Trophoblast cell (in vitro differentiated cells and primary cell): ENCODE measurements around the gene TDRD12.
"Not testable (repeated sequence)": the region's sequence is repeated elsewhere in the genome, so short reads cannot be mapped to it uniquely, and the experiment has no call there.

Source experiments
- DNase-seq, 2 donors: peaks; one replicate each; pipeline ENCODE4 v3.0.0-alpha.2; 2016
- H2AFZ ChIP-seq: 2 replicates; pipeline ENCODE4 v1.6.1; 2013; ENCODE audit warnings: low read length, moderate library complexity, mild to moderate bottlenecking; ENCODE audit not compliant: insufficient read depth, poor library complexity
- H2AK5ac ChIP-seq: 2 replicates; pipeline ENCODE4 v1.6.1; 2013; ENCODE audit warnings: mild to moderate bottlenecking, low read length
- H2BK120ac ChIP-seq: 2 replicates; pipeline ENCODE4 v1.6.1; 2013; ENCODE audit warnings: low read length, mild to moderate bottlenecking, moderate library complexity; ENCODE audit not compliant: insufficient read depth, poor library complexity
- H2BK12ac ChIP-seq: 2 replicates; pipeline ENCODE4 v1.6.1; 2013; ENCODE audit warnings: mild to moderate bottlenecking, low read length, moderate library complexity
- H2BK5ac ChIP-seq: 2 replicates; pipeline ENCODE4 v1.6.1; 2013; ENCODE audit warnings: low read length, low read depth, moderate library complexity, mild to moderate bottlenecking; ENCODE audit not compliant: poor library complexity
- H3K14ac ChIP-seq: 2 replicates; pipeline ENCODE4 v1.6.1; 2013; ENCODE audit warnings: mild to moderate bottlenecking, low read length
- H3K18ac ChIP-seq: 2 replicates; pipeline ENCODE4 v1.6.1; 2013; ENCODE audit warnings: mild to moderate bottlenecking, low read length
- H3K23ac ChIP-seq: 2 replicates; pipeline ENCODE4 v1.6.1; 2013; ENCODE audit warnings: low read length
- H3K27ac ChIP-seq: 2 replicates; pipeline ENCODE4 v1.5.1; 2013; ENCODE audit warnings: low read depth, mild to moderate bottlenecking, inconsistent platforms, low read length, moderate library complexity
- H3K27me3 ChIP-seq: 2 replicates; pipeline ENCODE4 v1.6.1; 2013; ENCODE audit warnings: inconsistent platforms, mild to moderate bottlenecking, low read length, moderate library complexity; ENCODE audit not compliant: insufficient read depth
- H3K36me3 ChIP-seq, 2 experiments: 1 replicate in 1 of 2; 2 replicates in 1 of 2; pipeline ENCODE4 v1.6.1; 2013; ENCODE audit warnings: low read length in 2 of 2, mild to moderate bottlenecking in 2 of 2, moderate library complexity in 1 of 2; ENCODE audit not compliant: insufficient read depth in 2 of 2, control insufficient read depth in 1 of 2
- H3K4ac ChIP-seq: 2 replicates; pipeline ENCODE4 v1.6.1; 2013; ENCODE audit warnings: low read depth, mild to moderate bottlenecking, low read length, moderate library complexity
- H3K4me1 ChIP-seq, 2 experiments: 1 replicate in 1 of 2; 2 replicates in 1 of 2; pipeline ENCODE4 v1.6.1; 2013; ENCODE audit warnings: low read length in 2 of 2, mild to moderate bottlenecking in 2 of 2, moderate library complexity in 1 of 2; ENCODE audit not compliant: insufficient read depth in 2 of 2, control insufficient read depth in 1 of 2
- H3K4me2 ChIP-seq: 2 replicates; pipeline ENCODE4 v1.6.1; 2013; ENCODE audit warnings: inconsistent platforms, mild to moderate bottlenecking, low read length, moderate library complexity
- H3K4me3 ChIP-seq: 2 replicates; pipeline ENCODE4 v1.5.1; 2013; ENCODE audit warnings: mild to moderate bottlenecking, low read depth, low read length, inconsistent platforms
- H3K79me1 ChIP-seq: one replicate; pipeline ENCODE4 v1.6.1; 2013; ENCODE audit warnings: low read length
- H3K79me2 ChIP-seq: 2 replicates; pipeline ENCODE4 v1.6.1; 2013; ENCODE audit warnings: low read length, mild to moderate bottlenecking; ENCODE audit not compliant: control insufficient read depth, insufficient read depth, poor library complexity
- H3K9ac ChIP-seq: 2 replicates; pipeline ENCODE4 v1.6.1; 2013; ENCODE audit warnings: mild to moderate bottlenecking, low read length
- H3K9me3 ChIP-seq: 2 replicates; pipeline ENCODE4 v1.6.1; 2013; ENCODE audit warnings: low read depth, mild to moderate bottlenecking, control low read depth, inconsistent platforms, low read length; ENCODE audit not compliant: insufficient read depth
- H4K12ac ChIP-seq: 2 replicates; pipeline ENCODE4 v1.6.1; 2013; ENCODE audit warnings: low read depth, mild to moderate bottlenecking, low read length, moderate library complexity
- H4K8ac ChIP-seq: 2 replicates; pipeline ENCODE4 v1.6.1; 2013; ENCODE audit warnings: low read depth, mild to moderate bottlenecking, low read length, moderate library complexity
- H4K91ac ChIP-seq: one replicate; pipeline ENCODE4 v1.6.1; 2013; ENCODE audit warnings: low read depth, mild to moderate bottlenecking, low read length, moderate library complexity
- WGBS: extraction: QIAGEN DNeasy Blood & Tissue Kit; methylation state at CpG from one replicate; pipeline ENCODE4 v1.1.7; 2013; ENCODE audit warnings: missing lambda C conversion rate; ENCODE audit not compliant: insufficient read length, insufficient coverage; ENCODE audit errors: extremely low coverage; 5-methylcytosine and 5-hydroxymethylcytosine counted together

Gene TDRD12

GRCh38 chr19:32751066-32751465 lies 31.5 kb downstream of the TDRD12 start:
- no peak overlapping the region for H4K12ac ChIP-seq
- H4K8ac ChIP-seq = no peak overlapping the region
- H3K9me3 ChIP-seq = no peaks in the 10 kb centered on the region
- H3K14ac ChIP-seq = no peak overlapping the region
- no peak overlapping the region for H3K18ac ChIP-seq
- no peaks in the 10 kb centered on the region for H3K4me1 ChIP-seq
- H3K4me2 ChIP-seq = no peak overlapping the region
- no peak for DNase-seq
- H2AK5ac ChIP-seq = no peak overlapping the region
- H2BK5ac ChIP-seq = no peak overlapping the region
- H2AFZ ChIP-seq = no peak overlapping the region
- WGBS = no CpG with 5 or more reads among the region's 2 CpGs
- H3K4me3 ChIP-seq = no peak overlapping the region
- H3K27me3 ChIP-seq = no peaks in the 10 kb centered on the region
- H3K4ac ChIP-seq = no peak overlapping the region
- no peaks in the 10 kb centered on the region for H3K79me1 ChIP-seq
- no peaks in the 10 kb centered on the region for H3K36me3 ChIP-seq
- H3K79me2 ChIP-seq = no peaks in the 10 kb centered on the region
- no peak overlapping the region for H3K23ac ChIP-seq
- no peak overlapping the region for H3K9ac ChIP-seq
- no peak overlapping the region for H2BK120ac ChIP-seq
- H4K91ac ChIP-seq = no peak overlapping the region
- no peak overlapping the region for H3K27ac ChIP-seq
- no peak overlapping the region for H2BK12ac ChIP-seq

- Histone ChIP-seq H3K27me3 (no peaks in the 10 kb centered on the region), H3K9me3 (peaks cover 3% of the 10 kb centered on the region), H4K8ac (no peak overlapping the region), H3K4ac (no peak overlapping the region), H3K4me1 (no peaks in the 10 kb centered on the region), H3K36me3 (no peaks in the 10 kb centered on the region), H2AK5ac (no peak overlapping the region), H2BK5ac (no peak overlapping the region), H3K9ac (no peak overlapping the region), H3K4me3 (no peak overlapping the region), H2BK120ac (no peak overlapping the region), H3K14ac (no peak overlapping the region), H4K12ac (no peak overlapping the region), H4K91ac (no peak overlapping the region), H2BK12ac (no peak overlapping the region), H2AFZ (no peak overlapping the region), H3K23ac (no peak overlapping the region), H3K79me1 (no peaks in the 10 kb centered on the region), H3K4me2 (no peak overlapping the region), H3K27ac (no peak overlapping the region), H3K79me2 (no peaks in the 10 kb centered on the region), H3K18ac (no peak overlapping the region)
- no peak for DNase-seq
- no CpG with 5 or more reads among the region's 3 CpGs for WGBS
Observed at GRCh38 chr19:32757189-32757588, 37.6 kb downstream of the TDRD12 start.

GRCh38 chr19:32765365-32765764 lies 45.8 kb downstream of the TDRD12 start:
- not testable (repeated sequence) for H3K4me3 ChIP-seq, H2BK12ac ChIP-seq, H3K79me1 ChIP-seq, H3K27ac ChIP-seq, H3K9ac ChIP-seq, DNase-seq, H4K91ac ChIP-seq, H3K18ac ChIP-seq, H3K4me1 ChIP-seq, H3K36me3 ChIP-seq, H2BK120ac ChIP-seq, H3K9me3 ChIP-seq, H2AFZ ChIP-seq, H3K27me3 ChIP-seq, H4K8ac ChIP-seq, H4K12ac ChIP-seq, H3K14ac ChIP-seq, H3K79me2 ChIP-seq, H3K23ac ChIP-seq, H2AK5ac ChIP-seq, H2BK5ac ChIP-seq, H3K4me2 ChIP-seq, H3K4ac ChIP-seq
- WGBS = no CpG with 5 or more reads among the region's 5 CpGs

- H2BK5ac ChIP-seq = no peak overlapping the region
- no peak overlapping the region for H3K4me3 ChIP-seq
- H3K9me3 ChIP-seq = no peaks in the 10 kb centered on the region
- no CpG with 5 or more reads among the region's 6 CpGs for WGBS
- no peak overlapping the region for H2BK12ac ChIP-seq
- H3K79me2 ChIP-seq = no peaks in the 10 kb centered on the region
- no peaks in the 10 kb centered on the region for H3K4me1 ChIP-seq
- H3K27me3 ChIP-seq = no peaks in the 10 kb centered on the region
- no peaks in the 10 kb centered on the region for H3K79me1 ChIP-seq
- H3K23ac ChIP-seq = no peak overlapping the region
- H4K8ac ChIP-seq = no peak overlapping the region
- H3K9ac ChIP-seq = no peak overlapping the region
- no peak for DNase-seq
- no peak overlapping the region for H2AFZ ChIP-seq
- H3K36me3 ChIP-seq = no peaks in the 10 kb centered on the region
- H4K12ac ChIP-seq = no peak overlapping the region
- H3K4me2 ChIP-seq = no peak overlapping the region
- no peak overlapping the region for H2BK120ac ChIP-seq
- no peak overlapping the region for H3K27ac ChIP-seq
- no peak overlapping the region for H3K4ac ChIP-seq
- no peak overlapping the region for H2AK5ac ChIP-seq
- H4K91ac ChIP-seq = no peak overlapping the region
- no peak overlapping the region for H3K18ac ChIP-seq
- H3K14ac ChIP-seq = no peak overlapping the region
Observed at GRCh38 chr19:32767951-32768679, 48.5 kb downstream of the TDRD12 start.
